Iris pigment epithelial cell (primary cell): ENCODE results near the gene TBC1D24.

Source experiments
- DNase-seq: peaks from one replicate; pipeline ENCODE4 v3.0.0-alpha.2; 2011; ENCODE audit warnings: low read depth

TBC1D24 gene

DNA sequence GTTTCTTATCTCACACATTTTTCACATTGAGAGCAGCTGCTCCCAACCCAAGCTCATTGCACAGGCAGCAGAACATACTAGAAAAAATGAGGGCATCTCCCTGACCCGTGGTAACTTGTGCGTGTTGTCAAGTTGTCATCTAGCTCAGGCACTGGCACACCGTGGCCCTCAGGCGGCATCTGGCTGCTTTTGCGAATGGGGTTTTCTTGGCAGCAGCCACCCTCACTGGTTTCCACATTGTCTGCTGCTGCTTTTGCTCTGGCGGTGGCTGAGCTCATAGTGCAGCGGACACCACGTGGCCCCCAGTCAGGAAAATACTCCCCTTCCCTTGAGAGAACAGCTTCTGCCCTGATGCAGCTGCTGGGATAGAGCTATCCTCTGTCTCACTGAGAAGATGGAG lies 24.4 kb upstream of the TBC1D24 start:
- no peak for DNase-seq

- no peak for DNase-seq
These were observed 23.9 kb upstream of the TBC1D24 start for GRCh38 chr16:2450975-2451381.

GRCh38 chr16:2451851-2452320 lies 23.0 kb upstream of the TBC1D24 start:
- no peak for DNase-seq

- DNase-seq: no peak
These were observed 22.3 kb upstream of the TBC1D24 start for GRCh38 chr16:2452650-2453049.

GRCh38 chr16:2455081-2455845 lies 19.7 kb upstream of the TBC1D24 start:
- no peak for DNase-seq

DNA sequence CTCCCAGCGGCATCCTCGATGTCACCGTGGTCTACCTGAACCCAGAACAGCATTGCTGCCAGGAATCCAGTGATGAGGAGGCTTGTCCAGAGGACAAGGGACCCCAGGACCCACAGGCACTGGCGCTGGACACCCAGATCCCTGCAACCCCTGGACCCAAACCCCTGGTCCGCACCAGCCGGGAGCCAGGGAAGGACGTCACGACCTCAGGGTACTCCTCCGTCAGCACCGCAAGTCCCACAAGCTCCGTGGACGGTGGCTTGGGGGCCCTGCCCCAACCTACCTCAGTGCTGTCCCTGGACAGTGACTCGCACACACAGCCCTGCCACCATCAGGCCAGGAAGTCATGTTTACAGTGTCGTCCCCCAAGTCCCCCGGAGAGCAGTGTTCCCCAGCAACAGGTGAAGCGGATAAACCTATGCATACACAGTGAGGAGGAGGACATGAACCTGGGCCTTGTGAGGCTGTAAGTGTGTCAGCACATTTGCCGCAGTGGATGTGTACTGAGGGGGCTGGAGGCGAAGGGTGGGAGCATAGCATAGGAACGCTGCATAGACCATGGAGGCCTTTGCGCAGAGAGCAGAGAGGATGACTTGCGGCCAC lies 18.3 kb upstream of the TBC1D24 start:
- no peak for DNase-seq

DNA sequence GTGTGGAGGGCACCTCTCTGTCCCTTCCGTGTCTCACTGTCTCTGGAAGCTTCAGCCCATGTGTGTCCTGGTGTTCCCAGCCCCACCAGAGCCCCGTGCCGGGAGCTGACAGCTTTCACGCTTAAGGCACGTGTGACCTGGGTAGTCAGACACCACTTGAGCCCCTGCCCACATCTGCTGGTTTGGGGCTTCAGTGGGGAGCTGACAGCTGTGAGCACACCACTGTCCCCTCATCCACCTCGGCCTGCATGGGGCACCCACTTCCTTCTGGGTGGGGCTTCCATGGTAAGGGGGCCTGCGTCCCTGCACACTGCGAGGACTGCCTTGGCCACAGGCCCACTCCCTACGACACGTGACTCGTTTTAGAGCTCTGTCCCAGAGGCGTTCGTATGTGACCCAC lies 17.7 kb upstream of the TBC1D24 start:
- no peak for DNase-seq

DNA sequence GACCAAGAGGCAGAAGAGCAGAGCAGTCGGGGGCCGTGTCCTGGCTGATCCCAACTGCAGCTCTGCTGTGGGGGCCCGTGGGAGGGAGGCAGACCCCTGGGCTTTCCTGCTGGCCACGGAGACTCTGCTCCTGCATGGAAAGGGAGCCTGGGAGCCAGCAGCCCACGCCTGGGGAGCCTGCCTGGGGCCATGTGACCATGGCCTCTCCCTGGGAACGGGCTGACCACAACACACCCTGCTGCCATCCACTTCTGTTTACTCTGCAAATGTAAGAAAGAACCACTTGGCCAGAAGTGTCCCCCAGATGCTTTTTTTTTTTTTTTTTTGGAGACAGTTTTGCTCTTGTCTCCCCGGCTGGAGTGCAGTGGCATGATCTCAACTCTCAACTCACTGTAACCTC lies 17.0 kb upstream of the TBC1D24 start:
- DNase-seq: no peak

DNA sequence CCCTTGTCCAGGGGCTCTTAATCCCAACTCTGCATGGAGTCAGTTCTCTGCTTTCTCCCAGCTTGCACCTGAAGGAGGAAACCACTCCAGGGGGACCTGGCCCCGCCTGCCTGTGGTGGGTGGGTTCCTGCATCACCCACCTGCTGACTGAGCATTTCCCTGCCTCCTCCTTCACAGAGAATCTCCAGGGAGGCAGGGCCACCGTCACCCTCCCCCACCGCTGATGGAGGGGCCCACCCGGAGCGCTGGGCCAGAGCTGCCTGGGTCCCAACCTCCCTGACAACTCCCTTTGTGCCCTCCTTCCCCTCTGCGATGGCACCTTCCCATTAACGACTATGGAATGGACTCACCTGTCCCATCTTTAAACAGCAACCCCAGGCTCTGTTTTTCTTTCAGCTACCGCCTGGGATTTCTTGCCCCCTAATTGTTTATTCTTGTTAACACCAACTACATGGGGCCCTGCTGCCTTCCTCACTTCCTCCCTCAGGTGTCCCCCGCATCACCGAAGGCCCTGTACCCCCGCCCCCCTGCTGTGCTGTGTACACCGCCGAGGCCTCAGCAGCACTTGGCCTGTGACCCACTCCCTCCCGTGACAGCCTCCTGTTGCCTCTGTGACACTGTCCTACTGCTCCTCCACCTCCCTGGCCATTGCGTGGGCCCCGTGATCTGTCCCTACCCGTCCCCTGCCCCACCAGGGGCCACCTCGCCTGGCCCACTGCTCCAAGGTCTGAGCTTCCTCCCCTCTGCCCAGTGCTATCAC lies 15.9 kb upstream of the TBC1D24 start:
- DNase-seq: no peak

GRCh38 chr16:2459647-2460390 lies 15.1 kb upstream of the TBC1D24 start, which contains the start of gene TEDC2:
TEDC2 (plus strand) TSS chr16:2460109; CDS start chr16:2460145, 36 bp downstream.
- peak; percentile 93 for DNase-seq

- DNase-seq: no peak
These were observed 14.6 kb upstream of the TBC1D24 start for GRCh38 chr16:2460391-2460713.

DNA sequence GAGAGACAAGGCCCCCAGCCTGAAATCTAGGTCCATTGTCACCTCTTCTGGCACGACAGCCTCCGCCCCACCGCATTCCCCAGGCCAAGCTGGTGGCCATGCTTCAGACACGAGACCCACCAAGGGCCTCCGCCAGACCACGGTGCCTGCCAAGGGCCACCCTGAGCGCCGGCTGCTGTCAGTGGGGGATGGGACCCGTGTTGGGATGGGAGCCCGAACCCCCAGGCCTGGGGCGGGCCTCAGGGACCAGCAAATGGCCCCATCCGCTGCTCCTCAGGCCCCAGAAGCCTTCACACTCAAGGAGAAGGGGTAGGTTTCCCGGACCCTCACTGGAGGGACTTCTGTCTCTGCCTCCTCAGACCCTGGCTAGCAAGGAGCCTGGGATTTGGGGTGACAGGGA lies 14.0 kb upstream of the TBC1D24 start:
- no peak for DNase-seq

- DNase-seq: no peak
These were observed 12.7 kb upstream of the TBC1D24 start for GRCh38 chr16:2462031-2462866.

DNA sequence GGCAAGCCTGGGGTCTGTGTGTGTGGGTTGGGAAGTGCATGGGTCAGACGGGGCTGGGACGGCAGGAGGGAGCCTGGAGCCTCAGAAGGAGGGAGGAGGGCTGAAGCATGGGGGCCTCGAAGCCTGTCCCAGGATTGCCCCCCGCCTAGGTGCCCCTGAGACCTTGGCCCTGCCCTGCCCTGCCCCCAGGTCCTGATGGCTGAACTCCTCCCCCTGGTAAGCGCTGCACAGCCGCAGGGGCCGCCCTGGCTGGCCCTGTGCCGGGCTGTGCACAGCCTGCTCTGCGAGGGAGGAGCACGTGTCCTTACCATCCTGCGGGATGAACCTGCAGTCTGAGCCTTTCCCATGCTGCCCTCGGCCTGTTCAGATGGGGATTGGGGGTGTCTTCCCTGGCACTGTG lies 10.6 kb upstream of the TBC1D24 start:
- no peak for DNase-seq

DNA sequence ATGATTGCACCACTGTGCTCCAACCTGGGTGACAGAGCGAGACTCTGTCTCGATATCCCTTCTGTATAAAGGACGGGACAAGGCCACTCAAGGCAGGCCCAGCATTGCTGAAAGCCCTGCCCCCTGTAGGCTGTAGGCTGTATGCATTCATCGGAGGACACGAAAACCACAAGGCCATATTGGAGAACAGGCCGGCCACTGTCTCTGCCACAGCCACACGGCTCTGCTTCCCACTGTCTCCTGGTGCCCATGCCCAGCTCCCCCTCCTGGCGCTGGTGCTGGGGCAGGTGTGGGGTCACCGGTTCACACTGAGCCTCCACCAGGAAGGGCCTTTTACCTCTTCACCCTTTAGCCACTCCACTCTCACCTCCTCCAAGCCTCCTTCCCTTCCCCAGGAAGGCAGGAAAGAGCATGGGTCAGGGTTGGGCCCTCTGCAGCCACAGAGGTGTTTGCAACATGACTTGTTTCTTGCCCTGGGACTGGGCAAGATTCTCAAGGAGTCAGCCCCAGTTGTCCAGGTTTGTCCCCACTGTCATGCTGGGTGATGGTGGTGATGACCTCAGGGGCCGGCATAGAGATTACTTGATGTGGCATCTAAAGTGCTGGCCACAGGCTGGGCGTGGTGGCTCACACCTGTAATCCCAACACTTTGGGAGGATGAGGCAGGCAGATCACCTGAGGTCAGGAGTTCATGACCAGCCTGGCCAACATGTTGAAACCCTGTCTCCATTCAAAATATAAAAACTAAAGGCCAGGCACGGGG lies 9.1 kb upstream of the TBC1D24 start:
- no peak for DNase-seq

- DNase-seq: no peak
These were observed 8.0 kb upstream of the TBC1D24 start for GRCh38 chr16:2466667-2467527.

DNA sequence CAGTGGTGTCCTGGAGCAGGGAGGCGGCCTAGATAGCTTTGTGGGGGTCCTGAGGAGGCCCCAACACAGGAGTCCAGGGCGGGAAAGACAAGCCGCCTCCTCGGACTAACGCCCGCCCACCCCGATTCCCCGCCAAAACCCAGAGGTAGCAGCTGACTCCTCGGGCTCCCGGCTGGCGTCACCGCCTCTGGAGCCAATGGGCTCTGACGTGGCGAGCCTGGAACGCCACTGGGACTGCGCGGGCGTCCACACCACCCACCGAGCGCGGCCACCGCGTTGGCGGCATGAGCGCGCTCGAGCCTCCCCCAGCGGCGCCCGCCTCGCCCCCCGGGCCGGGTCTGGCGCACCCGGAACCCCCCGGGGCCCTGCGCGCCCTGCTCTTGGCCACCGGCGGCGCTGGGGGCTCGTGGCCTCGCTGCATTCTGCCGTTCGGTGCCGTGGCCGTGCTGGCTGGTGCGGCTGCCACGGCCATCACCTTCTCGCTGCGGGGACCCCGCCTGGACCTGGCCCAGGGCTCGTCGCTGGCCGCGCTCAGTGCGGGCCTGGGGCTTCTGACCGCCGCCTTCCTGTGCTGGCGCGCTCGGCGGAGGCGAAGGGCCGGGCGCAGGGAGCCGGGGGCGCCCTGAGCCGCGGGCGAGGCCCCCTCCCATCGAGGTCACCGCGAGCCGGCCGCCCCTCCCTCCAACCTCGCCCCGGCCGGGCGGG lies 7.2 kb upstream of the TBC1D24 start:
- peak; percentile 51 for DNase-seq

GRCh38 chr16:2468233-2468724 lies 6.6 kb upstream of the TBC1D24 start:
- DNase-seq: no peak
